T-helper 2 cell treated with Interferon-gamma antibody and Interleukin-4, amounts not matched to agents 5 μg/mL and 100 μg/mL, for 36 hours (primary cell): ENCODE results near the gene PRKAA2.

Source experiments
- DNase-seq: peaks from one replicate; pipeline ENCODE4 v3.0.0; 2021; ENCODE audit warnings: low spot score
- H3K27ac Mint-ChIP-seq: one replicate; pipeline ENCODE4 v1.8.0; 2021; ENCODE audit warnings: mild to moderate bottlenecking, mixed read lengths
- H3K27me3 Mint-ChIP-seq: one replicate; pipeline ENCODE4 v1.8.0; 2021; ENCODE audit warnings: low read depth, mixed read lengths
- H3K36me3 Mint-ChIP-seq: one replicate; pipeline ENCODE4 v1.8.0; 2021; ENCODE audit warnings: low read depth, mixed read lengths
- H3K4me1 Mint-ChIP-seq: one replicate; pipeline ENCODE4 v1.8.0; 2021; ENCODE audit warnings: low read depth, mixed read lengths
- H3K4me3 Mint-ChIP-seq: one replicate; pipeline ENCODE4 v1.8.0; 2022; ENCODE audit warnings: mild to moderate bottlenecking, moderate library complexity, mixed read lengths
- H3K9me3 Mint-ChIP-seq: one replicate; pipeline ENCODE4 v1.8.0; 2021; ENCODE audit warnings: mixed read lengths

The PRKAA2 gene

DNA sequence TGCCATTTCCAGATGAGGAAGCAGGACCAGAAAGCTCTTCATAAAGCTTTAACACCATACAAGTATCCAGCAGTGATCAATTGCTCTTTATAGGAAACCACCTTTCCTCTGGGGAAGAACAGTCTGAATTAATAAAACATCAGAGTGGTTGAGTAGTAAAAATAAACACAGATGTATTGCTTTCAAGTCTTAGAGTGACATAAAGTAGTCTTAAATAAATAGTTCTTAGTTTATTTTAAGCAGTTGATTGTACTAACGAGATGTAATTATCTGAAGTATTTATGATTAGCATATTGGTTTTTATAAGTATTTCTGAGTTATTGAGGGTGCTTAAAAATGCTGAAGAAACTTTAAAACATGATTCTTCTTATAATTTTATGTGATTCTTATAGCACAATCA, 67.0 kb downstream of the PRKAA2 start:
- no peaks in the 10 kb centered on the region for H3K9me3 Mint-ChIP-seq
- H3K4me3 Mint-ChIP-seq = no peak overlapping the region
- H3K36me3 Mint-ChIP-seq = no peaks in the 10 kb centered on the region
- peaks cover 1% of the 10 kb centered on the region for H3K27me3 Mint-ChIP-seq
- DNase-seq = no peak
- no peak overlapping the region for H3K27ac Mint-ChIP-seq
- no peaks in the 10 kb centered on the region for H3K4me1 Mint-ChIP-seq

DNA sequence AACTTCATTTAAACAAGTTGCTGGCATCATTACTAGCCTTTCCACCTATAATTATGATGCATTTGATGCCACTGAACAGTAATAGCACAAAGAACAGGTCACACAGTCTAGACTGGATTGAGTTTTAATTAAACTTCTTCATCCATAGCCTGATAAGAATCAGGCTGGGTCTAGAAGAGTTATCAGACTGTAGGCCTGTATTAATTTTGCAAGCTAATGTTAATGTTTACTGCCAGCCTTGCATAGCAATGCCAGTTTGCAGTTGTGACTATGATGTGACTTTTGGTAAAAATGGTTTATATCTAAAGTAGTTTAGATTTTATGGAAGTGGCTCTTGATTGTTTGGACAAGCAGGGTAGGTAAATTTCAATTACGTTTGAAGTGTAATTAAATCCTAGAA, 68.0 kb downstream of the PRKAA2 start:
- H3K27me3 Mint-ChIP-seq = peaks cover 1% of the 10 kb centered on the region
- DNase-seq = no peak
- no peak overlapping the region for H3K27ac Mint-ChIP-seq
- no peaks in the 10 kb centered on the region for H3K9me3 Mint-ChIP-seq
- no peak overlapping the region for H3K4me3 Mint-ChIP-seq
- H3K36me3 Mint-ChIP-seq = no peaks in the 10 kb centered on the region
- no peaks in the 10 kb centered on the region for H3K4me1 Mint-ChIP-seq

DNA sequence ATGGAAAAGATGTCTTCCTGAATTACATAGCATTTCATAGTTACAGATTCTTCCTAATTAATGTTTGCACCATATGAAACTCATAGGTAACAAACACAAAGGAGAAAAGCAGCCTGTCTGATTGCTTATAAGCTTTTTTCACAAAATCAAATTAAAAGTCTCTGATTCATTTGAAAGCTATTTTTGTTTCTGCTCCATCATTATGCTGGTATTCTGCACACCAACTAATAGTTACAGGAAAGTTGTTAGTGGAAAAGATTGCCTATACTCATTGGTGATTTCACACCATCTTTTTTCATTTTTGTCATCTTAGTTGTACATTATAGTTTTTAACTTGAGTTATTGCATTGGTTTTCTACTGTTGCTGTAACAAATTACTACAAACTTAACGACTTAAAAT, 70.0 kb downstream of the PRKAA2 start:
- DNase-seq = no peak
- Mint-ChIP-seq H3K27me3 (peaks cover 1% of the 10 kb centered on the region), H3K9me3 (no peaks in the 10 kb centered on the region), H3K27ac (no peak overlapping the region), H3K36me3 (no peaks in the 10 kb centered on the region), H3K4me3 (no peak overlapping the region), H3K4me1 (no peaks in the 10 kb centered on the region)

DNA sequence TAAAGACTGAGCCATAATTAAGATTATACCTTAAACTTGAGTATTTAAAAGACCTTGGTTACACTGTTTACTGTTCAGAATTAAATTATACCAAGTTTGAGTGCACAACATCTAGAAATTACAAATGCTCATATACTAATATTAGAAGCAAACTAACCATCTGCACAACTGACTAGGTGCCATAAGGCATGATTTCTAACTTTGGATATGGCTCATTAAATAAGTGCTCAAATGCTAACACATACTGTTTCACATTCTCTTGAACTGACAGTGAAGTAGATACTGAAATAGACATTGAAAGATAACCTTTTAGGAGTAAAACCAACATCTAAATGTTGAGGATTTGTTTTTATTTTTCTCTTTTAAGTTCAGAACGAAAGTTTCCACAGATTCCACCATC, 74.1 kb downstream of the PRKAA2 start:
- Mint-ChIP-seq H3K27me3 (no peaks in the 10 kb centered on the region), H3K4me1 (no peaks in the 10 kb centered on the region), H3K36me3 (no peaks in the 10 kb centered on the region), H3K9me3 (no peaks in the 10 kb centered on the region), H3K27ac (no peak overlapping the region), H3K4me3 (no peak overlapping the region)
- DNase-seq = no peak

DNA sequence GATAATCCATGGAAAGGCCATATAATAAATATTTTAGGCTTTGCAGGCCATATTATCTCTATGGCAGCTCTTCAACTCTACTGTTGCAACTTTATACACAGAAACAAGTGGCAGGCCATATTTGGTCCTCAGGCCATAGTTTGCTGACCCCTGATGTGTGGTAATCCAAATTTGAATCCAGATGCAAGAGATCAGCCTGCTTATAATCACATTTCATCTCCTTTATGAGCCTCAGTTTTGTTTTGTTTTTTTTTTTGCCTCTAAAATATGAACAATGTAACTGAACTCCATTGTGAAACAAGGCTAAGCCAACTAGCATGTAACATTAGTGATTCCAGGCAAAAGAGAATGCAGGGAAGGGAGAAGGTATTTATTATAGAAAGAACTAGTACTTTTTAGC, 81.6 kb downstream of the PRKAA2 start:
- Mint-ChIP-seq H3K27me3 (peaks cover 5% of the 10 kb centered on the region), H3K4me3 (no peak overlapping the region), H3K36me3 (no peaks in the 10 kb centered on the region), H3K9me3 (no peaks in the 10 kb centered on the region), H3K27ac (no peak overlapping the region), H3K4me1 (no peaks in the 10 kb centered on the region)
- no peak for DNase-seq

DNA sequence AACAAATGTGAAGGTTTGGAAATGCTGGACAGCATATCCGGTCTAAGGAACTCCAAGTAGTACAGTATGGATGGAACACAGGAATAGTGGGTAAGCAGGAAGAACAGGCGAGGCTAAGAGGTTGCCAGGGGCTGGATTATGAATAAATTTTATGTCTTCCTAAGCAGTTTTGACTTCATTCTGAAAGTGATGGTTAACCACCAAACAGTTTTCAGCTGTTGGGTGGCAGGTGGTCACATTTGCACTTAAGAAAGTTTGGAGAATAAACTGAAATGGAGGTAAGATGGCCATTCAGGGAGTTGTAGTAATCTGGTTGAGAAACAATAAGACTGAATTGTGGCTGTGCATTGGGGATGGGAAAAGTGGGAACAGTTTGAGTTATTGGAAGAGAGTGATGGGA, 83.8 kb downstream of the PRKAA2 start:
- Mint-ChIP-seq H3K4me1 (no peaks in the 10 kb centered on the region), H3K9me3 (no peaks in the 10 kb centered on the region), H3K27me3 (peaks cover 5% of the 10 kb centered on the region), H3K27ac (no peak overlapping the region), H3K36me3 (no peaks in the 10 kb centered on the region), H3K4me3 (no peak overlapping the region)
- DNase-seq = no peak

DNA sequence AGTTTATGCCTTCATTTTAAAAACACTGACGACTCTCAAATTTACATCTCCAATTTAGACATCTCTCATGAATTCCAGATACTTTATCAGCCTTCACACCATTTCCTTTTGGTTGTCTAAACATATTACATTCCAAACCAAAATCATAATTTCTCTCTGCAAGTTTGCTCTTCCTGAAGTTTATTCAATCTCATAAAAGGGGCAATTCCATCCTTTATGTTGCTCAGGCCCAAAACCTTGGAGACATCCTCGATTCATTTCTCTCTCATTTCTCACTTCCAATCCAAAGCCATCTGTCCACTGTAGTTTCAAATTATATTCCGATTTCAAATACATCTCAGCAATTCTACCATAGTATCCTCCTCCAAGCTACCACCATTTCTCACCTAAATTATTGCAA, 100.1 kb downstream of the PRKAA2 start:
- Mint-ChIP-seq H3K9me3 (no peaks in the 10 kb centered on the region), H3K27me3 (no peaks in the 10 kb centered on the region), H3K36me3 (no peaks in the 10 kb centered on the region), H3K27ac (no peak overlapping the region), H3K4me1 (no peaks in the 10 kb centered on the region), H3K4me3 (no peak overlapping the region)
- no peak for DNase-seq

DNA sequence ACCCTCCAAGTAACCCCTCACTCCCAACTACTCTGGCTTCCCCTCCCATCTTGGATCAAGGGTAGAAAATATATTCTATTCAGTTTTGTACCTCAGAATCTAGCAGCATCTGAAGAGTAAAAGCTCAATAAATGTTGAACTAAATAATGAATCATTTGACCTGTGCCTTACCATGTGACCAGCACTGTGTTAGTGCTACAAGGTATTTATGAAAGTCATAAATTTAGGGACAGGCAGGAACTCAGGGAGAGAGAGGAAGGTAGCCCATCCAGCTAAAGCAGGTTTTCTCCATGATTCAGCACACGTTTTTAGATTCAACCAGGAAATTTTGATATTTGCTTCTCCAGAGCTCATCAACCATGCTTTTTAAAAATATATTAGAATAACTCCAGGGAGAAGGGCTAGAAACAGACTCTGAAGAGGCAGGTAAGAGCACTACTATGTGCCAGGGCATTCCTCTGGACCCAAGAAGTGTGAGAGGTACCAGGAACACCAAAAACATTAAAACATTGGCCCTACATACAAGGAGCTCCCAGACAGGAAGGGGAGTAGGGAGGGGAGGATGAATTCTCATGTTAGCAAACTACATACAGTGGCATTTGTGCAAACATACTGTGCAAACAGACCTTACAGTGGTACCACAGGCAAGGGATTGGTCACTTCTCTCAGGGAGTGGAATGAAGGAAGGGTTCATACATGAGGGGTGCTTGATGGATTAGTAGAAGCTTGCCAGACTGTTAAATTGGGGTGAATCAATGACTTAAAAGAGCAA, 109.8 kb downstream of the PRKAA2 start:
- H3K27me3 Mint-ChIP-seq = no peaks in the 10 kb centered on the region
- no peak for DNase-seq
- H3K4me3 Mint-ChIP-seq = no peak overlapping the region
- no peaks in the 10 kb centered on the region for H3K36me3 Mint-ChIP-seq
- H3K27ac Mint-ChIP-seq = no peak overlapping the region
- H3K9me3 Mint-ChIP-seq = no peaks in the 10 kb centered on the region
- H3K4me1 Mint-ChIP-seq = no peaks in the 10 kb centered on the region

DNA sequence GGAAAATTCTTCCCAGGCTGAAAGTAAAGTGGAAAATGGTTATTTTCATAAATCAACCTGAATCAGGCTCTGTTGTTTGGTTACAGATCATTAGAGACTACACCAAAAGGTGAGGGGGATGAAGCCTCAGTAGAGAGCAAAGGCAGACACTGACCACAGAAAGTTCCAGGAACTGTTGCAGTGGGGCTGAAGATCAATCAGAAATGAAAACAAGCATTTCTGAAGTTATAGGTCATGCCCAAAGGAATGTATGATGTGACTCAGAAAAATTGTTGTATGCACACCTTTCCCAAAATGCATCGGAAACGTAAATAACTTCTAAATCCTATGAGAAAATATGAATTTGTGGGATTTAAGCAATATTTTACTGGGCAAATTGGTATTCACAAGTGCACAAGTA, 110.8 kb downstream of the PRKAA2 start:
- H3K27ac Mint-ChIP-seq = no peak overlapping the region

DNA sequence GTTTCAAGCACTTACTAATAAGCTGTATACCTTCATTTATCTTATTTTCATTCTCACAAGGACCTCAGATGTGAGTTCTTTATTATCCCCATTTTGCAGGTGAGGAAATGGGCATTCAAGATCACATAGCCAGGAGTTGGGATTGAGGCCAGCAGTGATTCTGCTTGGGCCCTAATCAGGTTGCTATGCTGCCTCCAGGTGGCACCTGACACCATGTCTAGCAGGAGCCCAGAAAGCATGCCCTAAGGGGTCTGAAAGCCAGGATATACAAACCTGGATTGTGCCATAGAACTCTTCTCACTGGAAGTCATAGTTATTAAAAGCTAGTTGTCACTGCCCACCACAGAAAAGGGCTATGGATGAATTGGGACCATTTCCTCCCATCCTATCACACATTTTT, 113.0 kb downstream of the PRKAA2 start:
- Mint-ChIP-seq H3K36me3 (no peaks in the 10 kb centered on the region), H3K4me3 (no peak overlapping the region), H3K27me3 (peaks cover under 1% of the 10 kb centered on the region)

More for the DNA sequence above, 110.8 kb downstream of the PRKAA2 start:
- Mint-ChIP-seq H3K36me3 (no peaks in the 10 kb centered on the region), H3K27me3 (no peaks in the 10 kb centered on the region), H3K4me3 (no peak overlapping the region), H3K9me3 (no peaks in the 10 kb centered on the region), H3K4me1 (no peaks in the 10 kb centered on the region)
- no peak for DNase-seq

DNA sequence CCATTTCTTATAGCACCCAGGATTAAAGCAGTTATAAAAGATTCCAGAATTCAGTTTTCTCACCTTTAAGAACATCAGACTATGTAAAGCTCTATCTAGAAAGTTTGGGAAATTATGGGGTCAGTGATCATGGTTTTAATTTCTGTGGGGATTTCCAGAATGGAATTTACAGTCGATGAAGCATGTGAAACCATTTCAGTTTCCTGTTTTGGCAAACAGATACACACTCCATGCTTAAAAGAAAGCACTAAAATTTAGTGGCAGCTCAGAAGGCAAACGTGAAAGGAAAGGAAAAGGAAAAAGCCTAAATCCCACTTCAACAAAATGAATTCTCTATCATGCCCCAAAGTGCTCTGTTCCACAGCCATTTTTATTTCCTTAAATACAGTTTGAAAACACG, 113.7 kb downstream of the PRKAA2 start:
- H3K4me3 Mint-ChIP-seq = no peak overlapping the region
- H3K4me1 Mint-ChIP-seq = no peaks in the 10 kb centered on the region
- DNase-seq = no peak
- H3K27ac Mint-ChIP-seq = no peak overlapping the region
- H3K27me3 Mint-ChIP-seq = peaks cover 1% of the 10 kb centered on the region
- H3K9me3 Mint-ChIP-seq = no peaks in the 10 kb centered on the region
- H3K36me3 Mint-ChIP-seq = no peaks in the 10 kb centered on the region

More for the DNA sequence above, 113.0 kb downstream of the PRKAA2 start:
- DNase-seq = no peak
- Mint-ChIP-seq H3K4me1 (no peaks in the 10 kb centered on the region), H3K27ac (no peak overlapping the region), H3K9me3 (no peaks in the 10 kb centered on the region)
